ENCODE results near the gene MTUS2. TPM values are rescaled to one million over a fixed set of nuclear protein-coding genes. Genes with fewer than 3 reads are reported as not detected.

MTUS2 gene
- total and polyA plus RNA-seq, 4 donors: under 0.01 to 0.70 (median 0.15) TPM

DNA sequence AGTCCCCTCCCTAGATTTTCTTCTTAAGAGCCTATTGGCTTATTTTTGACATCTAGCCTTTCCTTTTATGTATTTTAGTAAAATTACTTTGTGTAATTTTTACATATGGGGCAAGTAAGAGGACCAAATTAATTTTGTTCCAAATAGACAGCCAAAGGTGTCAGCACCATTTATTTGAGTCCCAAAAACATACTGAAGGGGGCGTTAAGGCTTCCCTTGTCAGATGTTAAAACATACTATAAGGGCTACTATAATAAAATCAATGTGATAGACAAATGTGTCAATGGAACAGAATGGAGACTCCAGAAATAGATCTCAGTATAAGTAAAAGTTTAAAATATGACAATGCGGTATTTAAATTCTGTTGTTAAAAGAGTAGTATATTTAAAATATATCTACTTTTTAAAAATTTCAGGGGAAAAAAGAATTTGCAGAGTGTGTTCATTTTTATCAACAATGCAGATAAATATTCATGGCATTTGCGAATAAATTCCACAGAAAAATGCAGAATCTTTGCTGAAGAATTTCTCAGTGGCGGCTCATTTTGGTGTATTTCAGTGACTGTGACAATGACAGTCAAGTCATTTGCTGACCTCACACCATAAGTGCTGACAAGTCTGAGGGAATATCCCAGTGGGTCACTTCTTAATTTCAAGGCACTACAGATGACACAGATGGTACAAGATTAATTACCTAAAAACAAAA, 133.7 kb downstream of the MTUS2 start:
- no peaks in the 10 kb centered on the region for H3K27me3 ChIP-seq (ENCODE audit: control insufficient read depth in 4 of 4, insufficient read depth in 4 of 4, low read length in 3 of 4)
- no peak for TF ChIP-seq HNF4A (conservative IDR thresholded peaks at IDR 0.05)
- TF ChIP-seq RAD21 (IDR thresholded peaks at IDR 0.05): peak in 1 of 2 donors; percentile 28
- no peak overlapping the region for H3K9ac ChIP-seq (ENCODE audit: low read depth in 1 of 2, low read length in 2 of 2)
- WGBS: 88% methylated on average over 4 of the region's 4 CpGs
- H3K9me3 ChIP-seq (ENCODE audit: control insufficient read depth in 4 of 4, low read length in 3 of 4): no peaks in the 10 kb centered on the region
- peaks cover 4 to 18% (median 15%) of the 10 kb centered on the region in 4 donors for H3K4me1 ChIP-seq (ENCODE audit: control insufficient read depth in 4 of 4, insufficient read depth in 4 of 4, low read length in 3 of 4)
- no peaks in the 10 kb centered on the region for H3K36me3 ChIP-seq (ENCODE audit: control insufficient read depth in 4 of 4, insufficient read depth in 3 of 4, low read depth in 1 of 4, low read length in 3 of 4)
- no peak overlapping the region for H3K4me3 ChIP-seq (ENCODE audit: low read depth in 1 of 3, low read length in 3 of 3)
- DNase-seq (ENCODE audit: low spot score): no peak
- no peak overlapping the region for H3K27ac ChIP-seq (ENCODE audit: low read depth in 1 of 2, low read length in 2 of 2)

DNA sequence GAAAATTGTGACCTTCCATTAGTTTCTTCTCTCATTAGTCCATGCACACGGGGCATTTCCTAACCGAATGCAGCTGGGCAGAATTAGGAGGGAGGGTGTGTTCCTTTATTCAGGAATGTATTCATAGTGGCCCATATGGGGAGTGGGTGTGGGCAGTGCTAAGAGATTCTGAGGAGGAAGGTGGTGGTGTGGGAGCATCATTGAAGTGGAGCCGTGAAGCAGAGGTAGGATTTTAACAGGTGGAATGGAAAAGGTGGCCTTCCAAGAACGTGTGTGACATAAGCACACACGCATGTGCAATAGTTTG, 134.2 kb downstream of the MTUS2 start:
- WGBS: 65% methylated on average over 5 of the region's 5 CpGs
- no peaks in the 10 kb centered on the region for H3K27me3 ChIP-seq (ENCODE audit: control insufficient read depth in 4 of 4, insufficient read depth in 4 of 4, low read length in 3 of 4)
- H3K9ac ChIP-seq (ENCODE audit: low read depth in 1 of 2, low read length in 2 of 2): no peak overlapping the region
- H3K4me3 ChIP-seq (ENCODE audit: low read depth in 1 of 3, low read length in 3 of 3): no peak overlapping the region
- H3K4me1 ChIP-seq (ENCODE audit: control insufficient read depth in 4 of 4, insufficient read depth in 4 of 4, low read length in 3 of 4): peaks cover 4 to 18% (median 15%) of the 10 kb centered on the region in 4 donors
- H3K27ac ChIP-seq (ENCODE audit: low read depth in 1 of 2, low read length in 2 of 2): peak overlapping the region; percentile 59 to 81
- no peaks in the 10 kb centered on the region for H3K9me3 ChIP-seq (ENCODE audit: control insufficient read depth in 4 of 4, low read length in 3 of 4)
- H3K36me3 ChIP-seq (ENCODE audit: control insufficient read depth in 4 of 4, insufficient read depth in 3 of 4, low read depth in 1 of 4, low read length in 3 of 4): no peaks in the 10 kb centered on the region
- TF ChIP-seq EGR1 (IDR thresholded peaks at IDR 0.05; ENCODE audit: low read depth in 2 of 2) (no peak), RAD21 (IDR thresholded peaks at IDR 0.05) (no peak), GABPA (IDR thresholded peaks at IDR 0.05 in 1 of 2, conservative IDR thresholded peaks at IDR 0.05 in 1 of 2) (no peak)
- TF ChIP-seq, protein P1, sequence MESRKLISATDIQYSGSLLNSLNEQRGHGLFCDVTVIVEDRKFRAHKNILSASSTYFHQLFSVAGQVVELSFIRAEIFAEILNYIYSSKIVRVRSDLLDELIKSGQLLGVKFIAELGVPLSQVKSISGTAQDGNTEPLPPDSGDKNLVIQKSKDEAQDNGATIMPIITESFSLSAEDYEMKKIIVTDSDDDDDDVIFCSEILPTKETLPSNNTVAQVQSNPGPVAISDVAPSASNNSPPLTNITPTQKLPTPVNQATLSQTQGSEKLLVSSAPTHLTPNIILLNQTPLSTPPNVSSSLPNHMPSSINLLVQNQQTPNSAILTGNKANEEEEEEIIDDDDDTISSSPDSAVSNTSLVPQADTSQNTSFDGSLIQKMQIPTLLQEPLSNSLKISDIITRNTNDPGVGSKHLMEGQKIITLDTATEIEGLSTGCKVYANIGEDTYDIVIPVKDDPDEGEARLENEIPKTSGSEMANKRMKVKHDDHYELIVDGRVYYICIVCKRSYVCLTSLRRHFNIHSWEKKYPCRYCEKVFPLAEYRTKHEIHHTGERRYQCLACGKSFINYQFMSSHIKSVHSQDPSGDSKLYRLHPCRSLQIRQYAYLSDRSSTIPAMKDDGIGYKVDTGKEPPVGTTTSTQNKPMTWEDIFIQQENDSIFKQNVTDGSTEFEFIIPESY (IDR thresholded peaks at IDR 0.05): no peak
- DNase-seq (ENCODE audit: low spot score): no peak

DNA sequence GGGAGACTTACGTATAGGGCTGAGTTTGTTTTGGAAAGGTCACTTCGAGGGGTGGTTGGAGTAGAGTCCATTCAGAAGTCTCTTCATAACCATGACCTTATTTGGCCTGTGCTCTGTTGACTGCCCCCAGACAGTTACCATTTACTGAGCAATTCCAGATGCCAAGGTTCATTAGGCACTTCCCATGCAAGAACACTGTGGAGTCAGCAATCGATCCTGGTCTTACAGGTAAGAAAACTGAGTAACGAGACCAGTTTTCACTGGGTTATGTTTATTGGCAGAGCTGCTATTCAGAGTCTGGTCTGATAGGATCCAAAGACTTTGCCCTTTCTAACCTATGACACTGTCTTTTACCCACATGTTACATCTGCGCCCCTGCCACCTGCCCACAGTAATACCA, 134.7 kb downstream of the MTUS2 start:
- Histone ChIP-seq H3K36me3 (ENCODE audit: control insufficient read depth in 4 of 4, insufficient read depth in 3 of 4, low read depth in 1 of 4, low read length in 3 of 4) (no peaks in the 10 kb centered on the region), H3K27me3 (ENCODE audit: control insufficient read depth in 4 of 4, insufficient read depth in 4 of 4, low read length in 3 of 4) (no peaks in the 10 kb centered on the region), H3K27ac (ENCODE audit: low read depth in 1 of 2, low read length in 2 of 2) (peak overlapping the region; percentile 59 to 81), H3K9ac (ENCODE audit: low read depth in 1 of 2, low read length in 2 of 2) (no peak overlapping the region), H3K4me3 (ENCODE audit: low read depth in 1 of 3, low read length in 3 of 3) (no peak overlapping the region), H3K4me1 (ENCODE audit: control insufficient read depth in 4 of 4, insufficient read depth in 4 of 4, low read length in 3 of 4) (peaks cover 4 to 18% (median 15%) of the 10 kb centered on the region in 4 donors), H3K9me3 (ENCODE audit: control insufficient read depth in 4 of 4, low read length in 3 of 4) (no peaks in the 10 kb centered on the region)
- DNase-seq (ENCODE audit: low spot score): no peak
- 37% methylated on average over 5 of the region's 5 CpGs for WGBS
- TF ChIP-seq FOXA1 (IDR thresholded peaks at IDR 0.05) (peak; percentile 29), SP1 (IDR thresholded peaks at IDR 0.05) (no peak), HNF4G (IDR thresholded peaks at IDR 0.05) (no peak), FOXA2 (IDR thresholded peaks at IDR 0.05) (peak; percentile 50), TAF1 (conservative IDR thresholded peaks at IDR 0.05) (no peak), RAD21 (IDR thresholded peaks at IDR 0.05) (peak in 1 of 2 donors; percentile 49), GABPA (IDR thresholded peaks at IDR 0.05 in 1 of 2, conservative IDR thresholded peaks at IDR 0.05 in 1 of 2) (no peak), YY1 (IDR thresholded peaks at IDR 0.05) (peak; percentile 54), HNF4A (conservative IDR thresholded peaks at IDR 0.05) (peak; percentile 32 to 91), RXRA (IDR thresholded peaks at IDR 0.05) (peak; percentile 31 to 92), JUND (IDR thresholded peaks at IDR 0.05) (peak in 1 of 2 donors; percentile 71), NR2F2 (IDR thresholded peaks at IDR 0.05) (no peak), EGR1 (IDR thresholded peaks at IDR 0.05; ENCODE audit: low read depth in 2 of 2) (no peak)
- TF ChIP-seq, protein P1 (IDR thresholded peaks at IDR 0.05): peak; percentile 67
- TF ChIP-seq, protein P2, sequence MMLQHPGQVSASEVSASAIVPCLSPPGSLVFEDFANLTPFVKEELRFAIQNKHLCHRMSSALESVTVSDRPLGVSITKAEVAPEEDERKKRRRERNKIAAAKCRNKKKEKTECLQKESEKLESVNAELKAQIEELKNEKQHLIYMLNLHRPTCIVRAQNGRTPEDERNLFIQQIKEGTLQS (IDR thresholded peaks at IDR 0.05): no peak
- TF ChIP-seq, protein P3, sequence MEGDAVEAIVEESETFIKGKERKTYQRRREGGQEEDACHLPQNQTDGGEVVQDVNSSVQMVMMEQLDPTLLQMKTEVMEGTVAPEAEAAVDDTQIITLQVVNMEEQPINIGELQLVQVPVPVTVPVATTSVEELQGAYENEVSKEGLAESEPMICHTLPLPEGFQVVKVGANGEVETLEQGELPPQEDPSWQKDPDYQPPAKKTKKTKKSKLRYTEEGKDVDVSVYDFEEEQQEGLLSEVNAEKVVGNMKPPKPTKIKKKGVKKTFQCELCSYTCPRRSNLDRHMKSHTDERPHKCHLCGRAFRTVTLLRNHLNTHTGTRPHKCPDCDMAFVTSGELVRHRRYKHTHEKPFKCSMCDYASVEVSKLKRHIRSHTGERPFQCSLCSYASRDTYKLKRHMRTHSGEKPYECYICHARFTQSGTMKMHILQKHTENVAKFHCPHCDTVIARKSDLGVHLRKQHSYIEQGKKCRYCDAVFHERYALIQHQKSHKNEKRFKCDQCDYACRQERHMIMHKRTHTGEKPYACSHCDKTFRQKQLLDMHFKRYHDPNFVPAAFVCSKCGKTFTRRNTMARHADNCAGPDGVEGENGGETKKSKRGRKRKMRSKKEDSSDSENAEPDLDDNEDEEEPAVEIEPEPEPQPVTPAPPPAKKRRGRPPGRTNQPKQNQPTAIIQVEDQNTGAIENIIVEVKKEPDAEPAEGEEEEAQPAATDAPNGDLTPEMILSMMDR (IDR thresholded peaks at IDR 0.05; ENCODE audit: low read depth, low read length, missing input control): no peak
- TF ChIP-seq, protein P4, sequence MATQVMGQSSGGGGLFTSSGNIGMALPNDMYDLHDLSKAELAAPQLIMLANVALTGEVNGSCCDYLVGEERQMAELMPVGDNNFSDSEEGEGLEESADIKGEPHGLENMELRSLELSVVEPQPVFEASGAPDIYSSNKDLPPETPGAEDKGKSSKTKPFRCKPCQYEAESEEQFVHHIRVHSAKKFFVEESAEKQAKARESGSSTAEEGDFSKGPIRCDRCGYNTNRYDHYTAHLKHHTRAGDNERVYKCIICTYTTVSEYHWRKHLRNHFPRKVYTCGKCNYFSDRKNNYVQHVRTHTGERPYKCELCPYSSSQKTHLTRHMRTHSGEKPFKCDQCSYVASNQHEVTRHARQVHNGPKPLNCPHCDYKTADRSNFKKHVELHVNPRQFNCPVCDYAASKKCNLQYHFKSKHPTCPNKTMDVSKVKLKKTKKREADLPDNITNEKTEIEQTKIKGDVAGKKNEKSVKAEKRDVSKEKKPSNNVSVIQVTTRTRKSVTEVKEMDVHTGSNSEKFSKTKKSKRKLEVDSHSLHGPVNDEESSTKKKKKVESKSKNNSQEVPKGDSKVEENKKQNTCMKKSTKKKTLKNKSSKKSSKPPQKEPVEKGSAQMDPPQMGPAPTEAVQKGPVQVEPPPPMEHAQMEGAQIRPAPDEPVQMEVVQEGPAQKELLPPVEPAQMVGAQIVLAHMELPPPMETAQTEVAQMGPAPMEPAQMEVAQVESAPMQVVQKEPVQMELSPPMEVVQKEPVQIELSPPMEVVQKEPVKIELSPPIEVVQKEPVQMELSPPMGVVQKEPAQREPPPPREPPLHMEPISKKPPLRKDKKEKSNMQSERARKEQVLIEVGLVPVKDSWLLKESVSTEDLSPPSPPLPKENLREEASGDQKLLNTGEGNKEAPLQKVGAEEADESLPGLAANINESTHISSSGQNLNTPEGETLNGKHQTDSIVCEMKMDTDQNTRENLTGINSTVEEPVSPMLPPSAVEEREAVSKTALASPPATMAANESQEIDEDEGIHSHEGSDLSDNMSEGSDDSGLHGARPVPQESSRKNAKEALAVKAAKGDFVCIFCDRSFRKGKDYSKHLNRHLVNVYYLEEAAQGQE (IDR thresholded peaks at IDR 0.05): no peak
- TF ChIP-seq, protein P5, sequence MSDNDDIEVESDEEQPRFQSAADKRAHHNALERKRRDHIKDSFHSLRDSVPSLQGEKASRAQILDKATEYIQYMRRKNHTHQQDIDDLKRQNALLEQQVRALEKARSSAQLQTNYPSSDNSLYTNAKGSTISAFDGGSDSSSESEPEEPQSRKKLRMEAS (IDR thresholded peaks at IDR 0.05): peak; percentile 68
